GM08714 (cell line): ENCODE results near the gene NHLRC4.

Experiments used
- H3K4me3 ChIP-seq: fragments of 200-500 bp; sonication (Bioruptor generic); 2 replicates; pipeline ENCODE4 v1.5.1; 2014; ENCODE audit warnings: mild to moderate bottlenecking, low read length, inconsistent platforms
- ZNF274 ChIP-seq: IDR thresholded peaks from 2 replicates; pipeline ENCODE4 v1.6.1; 2012; ENCODE audit warnings: mild to moderate bottlenecking, low read depth, low read length

The NHLRC4 gene

GRCh38 chr16:576197-576822, 9.5 kb downstream of the NHLRC4 start:
- no peak overlapping the region for H3K4me3 ChIP-seq
- no peak for TF ChIP-seq ZNF274

GRCh38 chr16:576823-577201, 10.0 kb downstream of the NHLRC4 start:
- no peak for TF ChIP-seq ZNF274
- H3K4me3 ChIP-seq = no peak overlapping the region

DNA sequence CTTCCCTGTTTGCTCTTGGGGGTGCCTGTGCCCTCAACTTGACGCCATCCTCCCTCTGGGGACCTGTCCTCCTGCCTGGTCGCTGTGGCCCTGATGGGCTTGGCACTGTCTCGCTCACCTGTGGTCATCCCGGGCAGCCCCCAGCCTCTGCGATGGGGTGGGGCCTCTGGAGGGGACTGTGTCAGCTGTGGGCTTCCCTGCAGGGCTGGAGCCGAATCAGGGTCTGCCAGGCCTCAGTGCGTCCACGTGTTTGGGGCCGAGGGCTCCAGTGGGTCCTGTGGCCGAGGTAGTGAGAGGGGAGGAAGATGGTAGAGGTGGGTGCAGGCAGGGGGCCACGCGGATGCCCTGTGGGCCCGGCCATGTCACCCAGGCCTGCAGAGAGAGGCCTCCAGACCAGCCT, 11.0 kb downstream of the NHLRC4 start:
- no peak for TF ChIP-seq ZNF274
- H3K4me3 ChIP-seq = no peak overlapping the region

GRCh38 chr16:578232-578869, 11.5 kb downstream of the NHLRC4 start:
- H3K4me3 ChIP-seq = no peak overlapping the region
- no peak for TF ChIP-seq ZNF274

- no peak overlapping the region for H3K4me3 ChIP-seq
- no peak for TF ChIP-seq ZNF274
These were observed 12.1 kb downstream of the NHLRC4 start for GRCh38 chr16:578870-579405.

GRCh38 chr16:580141-580945, 13.5 kb downstream of the NHLRC4 start:
- no peak for TF ChIP-seq ZNF274
- H3K4me3 ChIP-seq = no peak overlapping the region

DNA sequence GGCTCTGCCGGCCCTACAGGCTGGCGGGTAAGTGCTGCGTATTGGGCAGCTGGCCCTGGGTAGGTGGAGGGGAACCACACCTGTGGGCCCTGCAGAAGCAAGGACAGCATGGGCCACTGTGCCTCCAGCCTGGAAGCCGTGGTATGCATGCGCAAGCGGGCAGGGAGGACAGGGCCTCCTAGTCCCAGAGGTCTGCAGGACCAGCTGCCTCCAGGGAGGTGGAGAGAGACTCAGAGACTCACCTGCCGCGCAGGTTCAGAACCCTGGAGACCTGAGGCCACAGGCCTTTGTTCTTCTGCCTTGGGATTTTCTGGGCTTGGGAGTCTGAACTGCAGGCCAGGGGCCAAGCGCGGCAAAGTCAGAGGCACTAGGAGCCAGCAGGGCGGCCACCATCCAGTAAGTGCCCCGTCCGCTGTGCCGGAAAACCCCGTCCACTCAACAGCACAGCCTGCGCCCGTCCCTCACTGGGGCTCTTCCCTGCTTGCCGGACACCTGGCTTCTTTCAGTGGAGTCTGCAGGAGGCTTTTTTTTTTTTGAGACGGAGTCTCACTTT, 14.2 kb downstream of the NHLRC4 start:
- no peak for TF ChIP-seq ZNF274
- H3K4me3 ChIP-seq = no peak overlapping the region

- no peak overlapping the region for H3K4me3 ChIP-seq
- no peak for TF ChIP-seq ZNF274
These were observed 15.4 kb downstream of the NHLRC4 start for GRCh38 chr16:582218-582613.

- TF ChIP-seq ZNF274 = no peak
- H3K4me3 ChIP-seq = no peak overlapping the region
These were observed 16.0 kb downstream of the NHLRC4 start for GRCh38 chr16:582614-583331.

DNA sequence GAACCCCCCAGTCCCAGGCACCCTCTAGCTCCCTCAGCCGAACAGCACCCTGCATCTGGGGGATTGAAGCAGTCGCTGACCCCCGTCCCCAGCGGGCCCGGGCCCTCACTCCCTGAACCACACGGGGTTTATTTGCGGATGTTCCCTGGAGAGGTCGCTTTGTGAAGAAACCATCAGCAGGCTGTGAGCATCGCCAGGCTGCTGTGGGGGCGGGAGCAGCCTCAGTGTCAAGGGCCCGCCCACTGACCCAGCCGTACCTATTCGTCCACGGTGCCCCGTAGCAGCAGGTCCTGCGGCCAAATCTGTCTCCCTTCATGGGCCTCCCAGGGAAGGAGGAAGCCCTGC, 16.6 kb downstream of the NHLRC4 start:
- H3K4me3 ChIP-seq = no peak overlapping the region
- TF ChIP-seq ZNF274 = no peak

GRCh38 chr16:583815-584591, 17.2 kb downstream of the NHLRC4 start:
- no peak overlapping the region for H3K4me3 ChIP-seq
- no peak for TF ChIP-seq ZNF274

GRCh38 chr16:585351-585750, 18.5 kb downstream of the NHLRC4 start:
- TF ChIP-seq ZNF274 = no peak
- H3K4me3 ChIP-seq = no peak overlapping the region

GRCh38 chr16:586047-586644, 19.3 kb downstream of the NHLRC4 start:
- TF ChIP-seq ZNF274 = no peak
- no peak overlapping the region for H3K4me3 ChIP-seq
